Measurements from ENCODE around the gene FAM3C.

FAM3C gene

DNA sequence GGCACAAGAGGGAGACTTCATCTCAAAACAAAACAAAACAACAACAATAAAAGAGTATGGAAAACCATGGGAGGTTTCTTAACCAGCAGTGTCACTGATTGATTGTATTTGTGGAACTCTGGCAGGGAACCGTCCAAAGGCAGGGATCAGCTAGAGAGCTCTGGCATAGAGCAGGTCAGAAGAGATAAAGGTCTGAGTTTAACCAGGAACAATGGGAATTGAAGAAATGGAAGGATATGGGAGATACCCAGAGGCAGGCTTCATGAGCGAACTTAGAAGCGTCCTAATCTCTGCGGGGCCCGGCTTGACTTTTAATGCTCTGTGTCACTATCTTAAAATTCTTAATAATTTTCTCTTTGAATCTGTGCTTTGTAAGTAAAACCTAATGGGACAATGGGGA lies 10.4 kb upstream of the FAM3C start:
- Histone ChIP-seq H4K20me1 (ENCODE audit: insufficient read depth, low read length) (no peaks in the 10 kb centered on the region), H3K4me3 (ENCODE audit: low read length) (no peak overlapping the region), H3K36me3 (replicated peaks; ENCODE audit: insufficient read depth, low read length) (no peaks in the 10 kb centered on the region), H3F3A (ENCODE audit: insufficient read depth, low read length) (no peaks in the 10 kb centered on the region), H3K9ac (ENCODE audit: low read length) (no peak overlapping the region), H3K79me2 (ENCODE audit: low read length) (no peaks in the 10 kb centered on the region), H3K9me3 (replicated peaks; ENCODE audit: insufficient read depth, low read length) (no peaks in the 10 kb centered on the region), H3K27ac (ENCODE audit: low read length) (no peak overlapping the region), H3K9me2 (replicated peaks; ENCODE audit: insufficient read depth, low read length) (no peaks in the 10 kb centered on the region), H3K4me1 (ENCODE audit: low read length) (no peaks in the 10 kb centered on the region), H2AFZ (ENCODE audit: low read length) (no peak overlapping the region), H3K27me3 (replicated peaks; ENCODE audit: insufficient read depth, low read length) (no peaks in the 10 kb centered on the region), H3K4me2 (ENCODE audit: low read depth, low read length) (no peak overlapping the region)
- no peak for DNase-seq
- TF ChIP-seq EZH2 (optimal IDR thresholded peaks at IDR 0.05; ENCODE audit: low read depth, low read length) (no peak), EZH2phosphoT487 (IDR thresholded peaks at IDR 0.05; ENCODE audit: low read length) (no peak)
- TF ChIP-seq, protein P1, sequence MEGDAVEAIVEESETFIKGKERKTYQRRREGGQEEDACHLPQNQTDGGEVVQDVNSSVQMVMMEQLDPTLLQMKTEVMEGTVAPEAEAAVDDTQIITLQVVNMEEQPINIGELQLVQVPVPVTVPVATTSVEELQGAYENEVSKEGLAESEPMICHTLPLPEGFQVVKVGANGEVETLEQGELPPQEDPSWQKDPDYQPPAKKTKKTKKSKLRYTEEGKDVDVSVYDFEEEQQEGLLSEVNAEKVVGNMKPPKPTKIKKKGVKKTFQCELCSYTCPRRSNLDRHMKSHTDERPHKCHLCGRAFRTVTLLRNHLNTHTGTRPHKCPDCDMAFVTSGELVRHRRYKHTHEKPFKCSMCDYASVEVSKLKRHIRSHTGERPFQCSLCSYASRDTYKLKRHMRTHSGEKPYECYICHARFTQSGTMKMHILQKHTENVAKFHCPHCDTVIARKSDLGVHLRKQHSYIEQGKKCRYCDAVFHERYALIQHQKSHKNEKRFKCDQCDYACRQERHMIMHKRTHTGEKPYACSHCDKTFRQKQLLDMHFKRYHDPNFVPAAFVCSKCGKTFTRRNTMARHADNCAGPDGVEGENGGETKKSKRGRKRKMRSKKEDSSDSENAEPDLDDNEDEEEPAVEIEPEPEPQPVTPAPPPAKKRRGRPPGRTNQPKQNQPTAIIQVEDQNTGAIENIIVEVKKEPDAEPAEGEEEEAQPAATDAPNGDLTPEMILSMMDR (IDR thresholded peaks at IDR 0.05; ENCODE audit: low read length) = no peak

DNA sequence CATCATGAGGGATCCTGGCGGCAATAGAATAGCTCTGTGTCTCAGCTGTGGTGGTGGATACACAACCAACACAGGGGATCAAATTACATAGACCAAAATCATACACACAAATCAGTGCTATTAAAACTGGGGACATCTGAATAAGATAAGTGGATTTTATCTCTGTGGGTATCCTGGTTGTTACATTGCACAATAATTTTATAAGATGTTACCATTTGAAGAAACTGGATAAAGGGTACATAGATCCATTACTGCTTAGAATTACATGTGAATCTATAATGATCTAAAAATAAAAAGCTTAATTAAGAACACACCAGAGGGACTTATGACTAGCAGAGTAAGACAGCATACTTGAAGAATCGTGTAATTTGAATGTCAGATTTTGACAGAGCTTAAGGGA lies 8.2 kb upstream of the FAM3C start:
- no peaks in the 10 kb centered on the region for H3K9me3 ChIP-seq (replicated peaks; ENCODE audit: insufficient read depth, low read length)
- no peak overlapping the region for H3K4me2 ChIP-seq (ENCODE audit: low read depth, low read length)
- no peak overlapping the region for H3K27ac ChIP-seq (ENCODE audit: low read length)
- no peaks in the 10 kb centered on the region for H3K9me2 ChIP-seq (replicated peaks; ENCODE audit: insufficient read depth, low read length)
- H3K4me1 ChIP-seq (ENCODE audit: low read length) = no peaks in the 10 kb centered on the region
- TF ChIP-seq EZH2phosphoT487 (IDR thresholded peaks at IDR 0.05; ENCODE audit: low read length) (no peak), EZH2 (optimal IDR thresholded peaks at IDR 0.05; ENCODE audit: low read depth, low read length) (no peak)
- TF ChIP-seq, protein P1 (IDR thresholded peaks at IDR 0.05; ENCODE audit: low read length) = no peak
- H4K20me1 ChIP-seq (ENCODE audit: insufficient read depth, low read length) = no peaks in the 10 kb centered on the region
- H3K4me3 ChIP-seq (ENCODE audit: low read length) = no peak overlapping the region
- H2AFZ ChIP-seq (ENCODE audit: low read length) = no peak overlapping the region
- H3K36me3 ChIP-seq (replicated peaks; ENCODE audit: insufficient read depth, low read length) = no peaks in the 10 kb centered on the region
- H3K27me3 ChIP-seq (replicated peaks; ENCODE audit: insufficient read depth, low read length) = no peaks in the 10 kb centered on the region
- DNase-seq = no peak
- H3K9ac ChIP-seq (ENCODE audit: low read length) = no peak overlapping the region
- H3K79me2 ChIP-seq (ENCODE audit: low read length) = no peaks in the 10 kb centered on the region
- no peaks in the 10 kb centered on the region for H3F3A ChIP-seq (ENCODE audit: insufficient read depth, low read length)

- no peaks in the 10 kb centered on the region for H3K9me2 ChIP-seq (replicated peaks; ENCODE audit: insufficient read depth, low read length)
- no peaks in the 10 kb centered on the region for H3K4me1 ChIP-seq (ENCODE audit: low read length)
- H3K4me3 ChIP-seq (ENCODE audit: low read length) = no peak overlapping the region
- no peak overlapping the region for H3K27ac ChIP-seq (ENCODE audit: low read length)
- no peak overlapping the region for H3K9ac ChIP-seq (ENCODE audit: low read length)
- H3K36me3 ChIP-seq (replicated peaks; ENCODE audit: insufficient read depth, low read length) = no peaks in the 10 kb centered on the region
- no peak overlapping the region for H3K4me2 ChIP-seq (ENCODE audit: low read depth, low read length)
- no peak for DNase-seq
- H2AFZ ChIP-seq (ENCODE audit: low read length) = no peak overlapping the region
- H3K79me2 ChIP-seq (ENCODE audit: low read length) = no peaks in the 10 kb centered on the region
- no peaks in the 10 kb centered on the region for H3K9me3 ChIP-seq (replicated peaks; ENCODE audit: insufficient read depth, low read length)
- H3K27me3 ChIP-seq (replicated peaks; ENCODE audit: insufficient read depth, low read length) = no peaks in the 10 kb centered on the region
- TF ChIP-seq EZH2 (optimal IDR thresholded peaks at IDR 0.05; ENCODE audit: low read depth, low read length) = no peak
- TF ChIP-seq, protein P1 (IDR thresholded peaks at IDR 0.05; ENCODE audit: low read length) = no peak
- no peak for TF ChIP-seq EZH2phosphoT487 (IDR thresholded peaks at IDR 0.05; ENCODE audit: low read length)
- H3F3A ChIP-seq (ENCODE audit: insufficient read depth, low read length) = no peaks in the 10 kb centered on the region
- no peaks in the 10 kb centered on the region for H4K20me1 ChIP-seq (ENCODE audit: insufficient read depth, low read length)
These were observed 6.6 kb upstream of the FAM3C start for GRCh38 chr7:121402701-121403100.

All from MM.1S (cell line).